Measurements from ENCODE around the gene CALHM1. TPM values are rescaled to one million over a fixed set of nuclear protein-coding genes. Genes with fewer than 3 reads are reported as not detected.

The CALHM1 gene
- polyA plus RNA-seq, 1 donor: 0.04 TPM

DNA sequence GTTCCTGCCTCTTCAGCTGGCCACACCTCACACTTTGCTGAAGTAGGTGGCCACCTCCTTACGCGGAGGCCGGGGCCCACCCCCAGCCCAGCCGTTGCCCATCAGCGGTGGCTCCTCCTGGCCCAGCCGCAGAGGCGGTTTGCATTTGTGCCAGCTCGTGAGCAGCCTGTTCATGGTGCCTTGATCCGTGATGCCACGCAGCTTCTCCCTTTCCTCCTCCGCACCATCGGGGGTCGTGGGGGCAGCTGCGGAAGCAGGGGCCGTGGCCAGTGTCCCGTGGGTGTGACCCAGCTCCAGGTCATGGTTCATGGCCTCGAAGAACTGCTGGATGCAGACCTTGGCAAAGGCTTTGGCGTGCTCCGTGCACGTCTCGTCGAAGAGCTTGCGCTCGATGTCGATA is 3.5 kb downstream of the CALHM1 start:
- no peak for DNase-seq (ENCODE audit: low read depth)

DNA sequence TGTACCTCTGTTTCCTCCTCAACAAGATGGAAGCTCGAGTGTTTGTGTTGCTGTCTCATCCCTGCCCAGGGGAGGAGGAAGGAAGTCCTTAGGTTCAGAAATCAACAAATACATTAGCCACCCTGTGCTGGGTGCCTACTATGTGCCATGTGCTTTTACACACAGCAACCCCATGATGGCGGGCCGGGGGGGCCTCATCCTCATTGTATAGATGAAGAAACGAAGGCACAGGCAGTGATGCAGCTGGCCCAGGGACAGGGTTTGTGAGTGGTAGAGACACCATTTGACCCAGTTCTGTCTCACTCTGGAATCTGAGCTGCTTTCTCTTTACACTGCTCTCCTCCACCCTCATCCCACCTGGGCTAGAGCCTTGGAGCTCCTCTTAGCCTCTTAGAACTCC is 4.7 kb downstream of the CALHM1 start:
- DNase-seq (ENCODE audit: low read depth): no peak

DNA sequence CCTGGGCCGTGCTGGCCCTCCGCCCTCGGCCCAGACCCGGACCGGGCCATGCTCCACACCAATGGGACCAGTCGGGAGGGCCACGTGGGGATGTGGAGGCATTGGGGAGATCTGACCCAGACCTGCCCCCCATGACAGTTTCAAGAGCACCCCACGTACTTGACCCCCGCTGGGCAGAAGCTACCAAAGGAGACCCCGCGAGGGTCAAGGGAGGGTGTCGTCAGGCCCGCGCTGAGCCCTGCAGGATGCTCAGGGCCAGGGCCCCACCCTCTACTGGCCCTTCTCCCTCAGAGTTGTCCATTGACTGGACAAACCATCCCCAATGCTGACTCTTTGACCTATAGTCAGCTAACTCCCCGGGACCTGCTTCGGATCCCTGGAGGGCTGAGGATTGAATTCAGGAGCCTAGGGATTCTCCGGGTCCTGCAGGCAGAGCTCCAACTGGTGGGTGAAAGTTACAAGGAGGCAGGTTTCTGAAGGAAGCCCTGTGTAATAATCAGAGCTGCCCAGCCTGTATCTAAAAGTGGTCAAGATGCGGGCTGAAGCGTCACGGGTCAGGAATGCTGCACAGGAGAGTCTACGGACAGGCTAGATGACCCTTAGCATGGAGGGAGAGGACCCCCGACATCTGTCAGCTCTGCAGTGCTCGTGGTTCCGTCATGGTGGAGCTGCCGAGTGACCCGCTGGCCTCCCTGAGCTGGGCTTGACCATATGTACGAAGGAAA is 6.0 kb downstream of the CALHM1 start:
- DNase-seq (ENCODE audit: low read depth): no peak

DNA sequence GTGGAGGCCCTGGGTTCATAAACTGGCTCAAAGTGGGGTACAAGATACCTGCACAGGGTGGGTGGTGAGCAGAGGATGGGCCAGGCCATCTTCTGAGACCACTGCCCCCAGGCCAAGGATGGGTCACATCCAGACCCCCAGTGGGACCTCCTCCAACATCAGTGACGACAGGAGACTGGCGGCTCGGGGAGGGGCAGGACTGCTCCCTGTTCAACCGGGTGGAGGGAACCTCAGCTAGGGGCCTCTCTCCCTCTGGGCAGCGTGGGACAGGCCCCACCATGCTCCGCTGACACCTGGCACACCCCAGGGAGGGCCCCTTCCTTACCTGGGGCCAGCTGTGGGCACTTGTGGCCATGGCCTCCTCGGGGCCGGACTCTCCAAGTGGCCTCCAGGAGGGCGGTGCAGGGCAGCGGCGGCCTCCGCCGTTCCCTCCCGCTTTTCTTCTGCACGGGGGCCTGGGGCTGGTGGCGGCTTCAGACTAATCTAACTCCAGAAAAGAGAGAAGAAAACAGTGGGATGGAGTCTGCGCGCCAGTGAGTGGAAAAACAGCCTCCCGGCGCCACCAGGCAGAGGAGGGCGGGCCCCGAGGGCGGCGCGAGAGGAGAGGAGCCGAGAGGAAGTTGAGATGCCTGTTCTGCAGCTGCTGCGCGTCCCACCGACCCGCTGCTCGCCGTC is 6.7 kb downstream of the CALHM1 start, which contains the start of gene CALHM2:
CALHM2 (minus strand) TSS at position 540 of the 675 bp plus-strand sequence. CDS start 2,429 bp downstream, outside the sequence.
- DNase-seq (ENCODE audit: low read depth): peak; percentile 36

- no peak for DNase-seq (ENCODE audit: low read depth)
Observed at GRCh38 chr10:103451091-103451813, 7.4 kb downstream of the CALHM1 start.

GRCh38 chr10:103450201-103450695 is 8.5 kb downstream of the CALHM1 start:
- no peak for DNase-seq (ENCODE audit: low read depth)

- DNase-seq (ENCODE audit: low read depth): no peak
Observed at GRCh38 chr10:103449208-103450144, 9.2 kb downstream of the CALHM1 start.

DNA sequence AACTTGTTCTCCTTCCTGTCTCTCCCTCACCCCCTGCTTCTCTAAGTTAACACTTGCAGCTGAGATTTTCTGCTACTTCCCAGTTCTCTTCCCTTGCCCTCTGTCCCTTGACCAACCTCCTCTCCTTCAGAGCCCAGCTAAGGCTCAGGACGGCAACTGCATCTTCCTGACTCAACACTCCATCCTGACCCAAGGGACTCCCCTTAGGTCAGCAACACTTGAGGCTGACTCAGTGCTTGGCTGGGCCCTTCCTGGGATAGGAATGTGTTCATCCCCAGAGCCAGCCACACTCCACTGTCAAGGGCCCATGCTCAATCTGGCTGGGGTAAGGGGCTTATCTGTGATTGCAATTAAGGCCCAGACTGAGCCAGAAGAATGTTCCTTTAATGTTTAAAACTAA is 10.0 kb downstream of the CALHM1 start:
- no peak for DNase-seq (ENCODE audit: low read depth)

DNA sequence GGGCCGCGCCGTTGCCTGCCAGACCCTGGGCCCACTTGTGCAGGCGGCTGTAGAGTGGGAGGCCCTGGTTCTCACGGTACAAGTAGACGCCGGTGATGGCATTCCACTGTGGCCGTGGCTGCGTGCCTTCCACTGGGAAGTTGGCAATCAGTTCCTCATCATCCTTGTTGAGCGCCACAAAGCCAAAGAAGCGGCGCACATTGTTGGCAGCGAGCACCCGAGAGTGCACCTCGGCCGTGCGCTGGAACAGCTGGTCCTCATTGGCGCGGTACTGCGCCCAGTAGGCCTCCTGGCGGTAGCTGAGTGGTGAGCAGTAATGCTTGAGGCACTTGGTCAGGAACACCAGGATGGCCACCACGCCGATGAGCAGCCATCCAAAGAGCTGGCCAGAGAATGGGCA is 11.5 kb downstream of the CALHM1 start:
- no peak for DNase-seq (ENCODE audit: low read depth)

DNA sequence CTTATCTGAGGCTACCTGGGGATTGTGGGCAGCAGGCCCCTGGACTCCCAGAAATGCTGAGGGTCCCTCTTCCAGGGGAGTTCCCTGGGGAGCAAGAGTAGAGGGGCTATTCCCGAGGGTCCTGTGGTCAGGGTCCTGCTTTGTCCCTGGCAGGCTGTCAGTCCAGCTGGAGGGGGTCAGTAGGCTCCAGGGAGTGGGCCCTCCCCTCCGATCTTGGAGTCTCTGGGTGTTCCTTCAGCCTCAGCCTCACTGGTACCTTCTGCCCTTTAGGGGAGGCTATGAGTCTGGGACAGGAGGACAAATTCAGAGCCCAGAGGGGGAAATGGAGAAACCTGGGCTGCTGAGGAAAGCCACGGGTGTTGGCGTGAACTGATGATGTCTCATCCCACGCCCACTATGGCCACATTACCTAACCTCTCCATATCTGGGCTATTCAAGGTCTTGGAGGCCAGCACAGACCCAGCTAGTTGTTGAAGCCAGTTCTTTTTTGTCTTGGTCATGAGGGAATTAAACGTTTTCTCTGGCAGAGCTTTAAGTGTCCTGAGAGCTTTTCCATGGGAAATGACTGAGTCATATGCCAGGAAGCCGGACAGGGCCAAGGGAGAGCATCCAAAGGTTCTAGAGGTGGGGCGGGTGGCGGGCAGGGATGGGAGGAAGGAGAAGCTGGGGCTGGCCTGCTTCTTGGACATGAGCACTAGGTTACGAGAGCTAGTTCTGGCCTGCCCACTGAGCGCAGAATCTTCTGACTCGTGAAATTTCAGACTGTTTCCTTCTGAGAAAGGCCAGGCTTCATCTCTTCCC is 12.7 kb downstream of the CALHM1 start:
- no peak for DNase-seq (ENCODE audit: low read depth)

DNA sequence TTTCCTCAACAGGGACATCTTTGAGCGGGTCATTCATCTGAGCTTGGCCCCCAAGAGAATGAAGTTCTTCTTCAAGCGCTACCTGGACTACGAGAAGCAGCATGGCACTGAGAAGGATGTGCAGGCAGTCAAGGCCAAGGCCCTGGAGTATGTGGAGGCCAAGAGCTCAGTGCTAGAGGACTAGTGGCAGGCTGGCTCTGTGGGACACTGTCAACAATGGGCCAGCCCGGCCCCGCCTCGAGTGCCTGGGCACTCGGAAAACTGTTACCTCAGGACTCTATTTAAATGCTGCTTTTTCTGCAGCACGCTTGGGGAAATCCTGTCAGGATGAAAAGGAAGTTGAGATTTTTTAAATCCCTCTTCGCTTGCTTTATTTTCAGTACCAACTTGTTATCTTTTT is 13.3 kb downstream of the CALHM1 start:
- no peak for DNase-seq (ENCODE audit: low read depth)

- no peak for DNase-seq (ENCODE audit: low read depth)
Observed at GRCh38 chr10:103444478-103444877, 14.2 kb downstream of the CALHM1 start.

DNA sequence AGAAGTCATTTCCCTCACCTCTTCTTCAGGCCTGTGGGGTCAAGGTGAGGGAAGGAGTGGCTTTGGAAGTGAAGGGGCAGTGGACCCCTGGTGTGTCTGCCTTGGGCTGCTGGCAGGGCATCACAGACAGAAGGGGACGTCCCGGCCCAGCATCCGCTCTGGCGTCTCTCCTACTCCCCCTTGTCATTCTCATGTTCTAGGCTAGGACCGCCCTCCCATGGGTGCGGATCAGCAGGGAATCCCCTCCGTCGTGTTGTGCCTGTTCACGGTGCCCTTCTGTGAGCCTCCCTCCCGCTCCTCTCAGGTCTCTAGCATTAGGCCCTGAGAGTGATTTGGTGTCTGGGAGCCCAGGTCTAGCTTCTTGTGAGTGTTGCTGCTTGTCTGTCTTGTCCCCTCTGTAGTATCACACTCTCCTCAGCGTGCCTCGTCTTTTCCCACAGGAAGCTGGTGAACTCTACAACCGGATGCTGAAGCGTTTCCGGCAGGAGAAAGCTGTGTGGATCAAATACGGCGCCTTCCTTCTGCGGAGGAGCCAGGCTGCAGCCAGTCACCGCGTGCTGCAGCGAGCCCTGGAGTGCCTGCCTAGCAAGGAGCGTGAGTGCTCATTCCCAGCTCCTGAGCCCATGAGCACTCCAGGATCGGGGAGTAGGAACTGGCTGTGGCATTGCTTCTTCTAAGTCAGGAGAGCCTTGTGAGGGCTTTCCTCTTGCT is 15.1 kb downstream of the CALHM1 start:
- no peak for DNase-seq (ENCODE audit: low read depth)

GRCh38 chr10:103442031-103442461 is 16.7 kb downstream of the CALHM1 start:
- DNase-seq (ENCODE audit: low read depth): no peak

- no peak for DNase-seq (ENCODE audit: low read depth)
Observed at GRCh38 chr10:103441611-103442010, 17.1 kb downstream of the CALHM1 start.

- no peak for DNase-seq (ENCODE audit: low read depth)
Observed at GRCh38 chr10:103441206-103441605, 17.5 kb downstream of the CALHM1 start.

DNA sequence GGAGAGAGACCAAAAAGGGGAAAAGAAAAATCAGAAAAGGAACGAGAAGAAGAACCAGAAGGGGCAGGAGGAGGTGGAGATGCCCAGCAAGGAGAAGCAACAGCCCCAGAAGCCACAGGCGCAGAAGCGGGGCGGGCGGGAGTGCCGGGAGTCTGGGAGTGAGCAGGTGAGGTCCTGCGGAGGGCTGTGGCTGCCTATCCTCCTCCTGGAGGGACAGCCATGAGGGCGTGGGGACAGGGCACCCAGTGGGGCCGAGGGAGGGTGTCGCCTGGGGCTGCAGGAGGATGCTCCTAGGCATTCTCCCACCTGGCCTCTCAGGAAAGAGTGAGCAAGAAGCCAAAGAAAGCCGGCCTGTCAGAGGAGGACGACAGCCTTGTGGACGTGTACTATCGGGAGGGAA is 18.3 kb downstream of the CALHM1 start:
- no peak for DNase-seq (ENCODE audit: low read depth)

- DNase-seq (ENCODE audit: low read depth): no peak
Observed at GRCh38 chr10:103439776-103440175, 18.9 kb downstream of the CALHM1 start.

DNA sequence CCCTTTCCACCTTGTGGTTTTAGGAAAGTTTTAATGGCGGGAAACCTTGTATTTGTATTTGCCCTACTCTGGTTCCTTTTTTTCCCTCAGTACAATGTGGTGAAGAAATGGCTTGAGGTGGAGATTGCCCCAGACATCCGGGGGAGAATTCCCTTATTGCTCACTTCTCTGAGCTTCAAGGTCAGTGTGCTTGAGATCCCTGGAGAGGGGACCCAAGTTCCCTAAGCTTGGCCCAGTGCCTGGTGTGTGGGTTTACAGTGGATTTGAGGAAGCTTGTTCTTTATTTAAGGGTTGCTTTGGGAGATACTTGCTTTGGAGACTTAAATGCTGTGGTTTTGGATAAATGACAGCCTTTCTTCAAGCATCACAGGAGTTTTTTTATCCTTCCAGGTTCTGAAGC is 24.8 kb downstream of the CALHM1 start:
- no peak for DNase-seq (ENCODE audit: low read depth)

DNA sequence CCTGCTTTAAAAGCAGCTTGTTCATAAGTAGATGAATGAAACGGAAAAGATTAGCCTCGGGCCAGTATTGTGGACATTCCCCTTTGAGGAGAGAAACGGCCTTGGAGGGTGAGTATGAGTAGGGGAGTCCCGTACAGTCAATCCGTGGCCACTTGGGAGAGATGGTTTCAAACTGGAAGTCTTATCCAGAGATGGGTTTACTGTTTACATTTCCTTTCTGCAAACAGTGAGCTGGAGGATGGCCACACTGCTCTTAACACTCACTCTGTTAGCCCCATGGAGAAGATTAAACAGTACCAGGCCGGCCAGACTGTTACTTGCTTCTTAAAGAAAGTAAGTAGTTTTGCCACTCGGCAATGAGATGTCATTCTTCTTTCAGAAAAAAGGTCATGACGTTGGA is 26.8 kb downstream of the CALHM1 start:
- DNase-seq (ENCODE audit: low read depth): no peak
